Measurements from ENCODE around the gene SERPINA4. TPM values are rescaled to one million over a fixed set of nuclear protein-coding genes. Genes with fewer than 3 reads are reported as not detected.

SERPINA4 gene
- total and polyA plus RNA-seq, 2 donors (not counting 1 experiment from before 2014, with no cell fraction given) = not detected

DNA sequence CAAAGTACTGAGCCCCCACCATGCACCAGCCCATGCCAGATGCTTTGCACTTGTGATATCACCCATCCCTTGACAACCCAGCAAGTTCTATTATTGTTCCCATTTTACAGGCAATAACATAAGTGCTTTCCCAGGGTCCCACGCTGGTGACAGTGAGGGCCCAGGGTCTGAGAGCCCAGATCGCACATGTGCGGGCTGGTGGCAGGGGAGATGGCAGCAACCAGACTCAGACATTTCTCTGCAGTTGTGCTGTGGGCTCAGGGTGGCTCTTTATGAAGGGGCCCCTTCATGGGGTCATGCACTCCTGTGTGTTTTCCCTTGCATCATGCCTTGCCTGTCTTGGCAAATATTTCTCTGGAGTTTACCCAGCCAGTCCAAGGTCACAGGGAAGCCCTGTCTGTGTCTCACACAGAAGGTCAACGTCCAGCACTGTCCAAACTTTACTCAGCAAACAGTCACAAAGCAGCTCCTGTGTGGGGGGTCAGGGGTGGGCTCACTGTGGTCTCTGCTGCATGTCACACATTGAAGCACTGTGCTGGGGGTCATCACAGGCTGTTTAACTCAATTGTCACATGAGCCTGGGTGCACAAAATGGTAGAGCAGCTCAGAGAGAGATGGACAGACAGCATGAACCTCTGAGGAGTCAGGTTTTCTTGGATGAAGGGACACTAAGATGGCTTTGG, 32.6 kb downstream of the SERPINA4 start:
- no peak overlapping the region for H3K4me3 ChIP-seq (replicated peaks in 1 of 4; ENCODE audit: control extremely low read depth in 1 of 4, insufficient read depth in 1 of 4, low read depth in 3 of 4, low read length in 4 of 4)
- TF ChIP-seq EZH2 (IDR thresholded peaks at IDR 0.05; ENCODE audit: low read length, missing control alignments) (no peak), CTCF (conservative IDR thresholded peaks at IDR 0.05 in 1 of 2, IDR thresholded peaks at IDR 0.05 in 1 of 2; ENCODE audit: low read depth in 1 of 2, low read length in 2 of 2) (no peak)
- H2AFZ ChIP-seq (ENCODE audit: low read length) = no peak overlapping the region
- H3K36me3 ChIP-seq (ENCODE audit: control insufficient read depth, insufficient read depth, low read length) = no peaks in the 10 kb centered on the region
- no peaks in the 10 kb centered on the region for H3K9me3 ChIP-seq (ENCODE audit: control insufficient read depth, insufficient read depth, low read depth, low read length)
- H3K79me2 ChIP-seq (ENCODE audit: control insufficient read depth, insufficient read depth, low read length) = no peaks in the 10 kb centered on the region
- no peak for DNase-seq (ENCODE audit: low read depth in 2 of 2)
- no peaks in the 10 kb centered on the region for H4K20me1 ChIP-seq (ENCODE audit: control insufficient read depth, extremely low read depth, insufficient read depth, low read length)
- no peak overlapping the region for H3K27ac ChIP-seq (ENCODE audit: insufficient read depth, low read length)
- H3K27me3 ChIP-seq (ENCODE audit: control insufficient read depth, insufficient read depth, low read length) = no peaks in the 10 kb centered on the region
- H3K9ac ChIP-seq (ENCODE audit: insufficient read depth, low read length) = no peak overlapping the region
- no peak overlapping the region for H3K4me2 ChIP-seq (ENCODE audit: extremely low read depth, insufficient read depth, low read length)
- peaks cover 1% of the 10 kb centered on the region for H3K4me1 ChIP-seq (ENCODE audit: control insufficient read depth, extremely low read depth, insufficient read depth, low read length)

DNA sequence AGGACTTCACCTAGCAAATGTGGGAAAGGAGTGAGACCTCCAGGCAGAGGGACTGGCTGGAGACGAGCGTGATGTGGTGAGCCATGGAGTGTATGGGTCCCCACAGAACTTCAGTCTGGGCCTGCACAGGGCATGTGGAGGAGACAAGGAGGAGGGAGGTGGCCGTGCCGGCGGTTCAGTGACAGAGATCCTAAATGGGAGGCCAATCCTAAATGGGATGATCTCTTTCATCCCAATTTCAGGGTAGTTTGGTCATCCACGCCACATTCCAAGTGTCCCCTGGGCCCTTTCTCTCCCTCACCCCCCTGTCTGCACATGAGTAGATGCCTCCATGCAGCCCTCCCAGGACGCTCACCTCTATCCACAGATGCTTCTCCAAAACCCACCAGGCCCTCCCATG, 33.2 kb downstream of the SERPINA4 start:
- Histone ChIP-seq H3K27me3 (ENCODE audit: control insufficient read depth, insufficient read depth, low read length) (no peaks in the 10 kb centered on the region), H3K79me2 (ENCODE audit: control insufficient read depth, insufficient read depth, low read length) (no peaks in the 10 kb centered on the region), H3K9ac (ENCODE audit: insufficient read depth, low read length) (no peak overlapping the region), H3K4me1 (ENCODE audit: control insufficient read depth, extremely low read depth, insufficient read depth, low read length) (peaks cover 2% of the 10 kb centered on the region), H3K4me2 (ENCODE audit: extremely low read depth, insufficient read depth, low read length) (no peak overlapping the region), H2AFZ (ENCODE audit: low read length) (no peak overlapping the region), H3K4me3 (replicated peaks in 1 of 4; ENCODE audit: control extremely low read depth in 1 of 4, insufficient read depth in 1 of 4, low read depth in 3 of 4, low read length in 4 of 4) (no peak overlapping the region), H3K9me3 (ENCODE audit: control insufficient read depth, insufficient read depth, low read depth, low read length) (no peaks in the 10 kb centered on the region), H3K36me3 (ENCODE audit: control insufficient read depth, insufficient read depth, low read length) (no peaks in the 10 kb centered on the region), H3K27ac (ENCODE audit: insufficient read depth, low read length) (no peak overlapping the region), H4K20me1 (ENCODE audit: control insufficient read depth, extremely low read depth, insufficient read depth, low read length) (no peaks in the 10 kb centered on the region)
- no peak for DNase-seq (ENCODE audit: low read depth in 2 of 2)
- TF ChIP-seq CTCF (conservative IDR thresholded peaks at IDR 0.05 in 1 of 2, IDR thresholded peaks at IDR 0.05 in 1 of 2; ENCODE audit: low read depth in 1 of 2, low read length in 2 of 2) = no peak
- no peak for TF ChIP-seq EZH2 (IDR thresholded peaks at IDR 0.05; ENCODE audit: low read length, missing control alignments)

DNA sequence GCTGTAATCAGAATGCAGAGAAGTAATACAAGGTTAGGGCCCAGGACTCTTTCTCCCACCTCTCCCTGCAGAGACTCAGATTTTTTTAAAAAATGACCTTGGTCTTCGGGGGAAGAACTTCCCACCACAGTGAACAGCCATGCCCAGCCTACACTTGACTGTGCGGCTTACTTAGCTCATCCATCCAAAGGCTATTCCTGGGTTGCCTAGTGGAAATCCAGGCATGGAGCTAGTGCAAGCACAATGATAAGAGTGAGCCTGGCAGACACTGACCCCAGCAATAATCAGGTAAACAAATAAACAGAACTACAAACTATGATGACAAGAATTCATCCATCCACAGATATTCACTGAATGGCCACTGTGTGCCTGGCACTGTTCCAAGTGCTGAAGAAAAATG, 34.7 kb downstream of the SERPINA4 start:
- Histone ChIP-seq H2AFZ (ENCODE audit: low read length) (no peak overlapping the region), H3K79me2 (ENCODE audit: control insufficient read depth, insufficient read depth, low read length) (no peaks in the 10 kb centered on the region), H3K36me3 (ENCODE audit: control insufficient read depth, insufficient read depth, low read length) (no peaks in the 10 kb centered on the region), H4K20me1 (ENCODE audit: control insufficient read depth, extremely low read depth, insufficient read depth, low read length) (no peaks in the 10 kb centered on the region), H3K4me2 (ENCODE audit: extremely low read depth, insufficient read depth, low read length) (no peak overlapping the region), H3K27me3 (ENCODE audit: control insufficient read depth, insufficient read depth, low read length) (no peaks in the 10 kb centered on the region), H3K4me3 (replicated peaks in 1 of 4; ENCODE audit: control extremely low read depth in 1 of 4, insufficient read depth in 1 of 4, low read depth in 3 of 4, low read length in 4 of 4) (no peak overlapping the region), H3K9ac (ENCODE audit: insufficient read depth, low read length) (no peak overlapping the region), H3K27ac (ENCODE audit: insufficient read depth, low read length) (no peak overlapping the region), H3K4me1 (ENCODE audit: control insufficient read depth, extremely low read depth, insufficient read depth, low read length) (peaks cover 5% of the 10 kb centered on the region), H3K9me3 (ENCODE audit: control insufficient read depth, insufficient read depth, low read depth, low read length) (no peaks in the 10 kb centered on the region)
- DNase-seq (ENCODE audit: low read depth in 2 of 2) = no peak
- no peak for TF ChIP-seq EZH2 (IDR thresholded peaks at IDR 0.05; ENCODE audit: low read length, missing control alignments)
- TF ChIP-seq CTCF (conservative IDR thresholded peaks at IDR 0.05 in 1 of 2, IDR thresholded peaks at IDR 0.05 in 1 of 2; ENCODE audit: low read depth in 1 of 2, low read length in 2 of 2) = no peak

Data from fibroblast of lung (primary cell).